ENCODE measurements around the gene TMEM17. TPM values are rescaled to one million over a fixed set of nuclear protein-coding genes. Genes with fewer than 3 reads are reported as not detected.

The TMEM17 gene
- total RNA-seq, 1 donor from 2014 or later: 0.23 TPM

- Mint-ChIP-seq H3K27ac (no peak overlapping the region), H3K9me3 (no peaks in the 10 kb centered on the region), H3K4me3 (no peak overlapping the region), H3K27me3 (ENCODE audit: insufficient read depth) (peaks cover 13% of the 10 kb centered on the region), H3K36me3 (ENCODE audit: low read depth) (peaks cover 2% of the 10 kb centered on the region), H3K4me1 (ENCODE audit: low read depth) (peaks cover 11% of the 10 kb centered on the region)
- no peak for DNase-seq (ENCODE audit: low spot score)
- intact Hi-C loops (cut with micrococcal nuclease): no loop called here
Measured at GRCh38 chr2:62501794-62502500, 4.0 kb downstream of the TMEM17 start.

- Mint-ChIP-seq H3K4me1 (ENCODE audit: low read depth) (peaks cover 5% of the 10 kb centered on the region), H3K27me3 (ENCODE audit: insufficient read depth) (peaks cover 13% of the 10 kb centered on the region), H3K36me3 (ENCODE audit: low read depth) (peaks cover 2% of the 10 kb centered on the region), H3K9me3 (no peaks in the 10 kb centered on the region), H3K27ac (no peak overlapping the region), H3K4me3 (no peak overlapping the region)
- DNase-seq (ENCODE audit: low spot score): no peak
- intact Hi-C loops (cut with micrococcal nuclease): no loop called here
Measured at GRCh38 chr2:62501069-62501468, 4.9 kb downstream of the TMEM17 start.

- intact Hi-C loops (cut with micrococcal nuclease): no loop called here
- Mint-ChIP-seq H3K9me3 (no peaks in the 10 kb centered on the region), H3K27me3 (ENCODE audit: insufficient read depth) (peaks cover 10% of the 10 kb centered on the region), H3K27ac (no peak overlapping the region), H3K36me3 (ENCODE audit: low read depth) (no peaks in the 10 kb centered on the region), H3K4me1 (ENCODE audit: low read depth) (no peaks in the 10 kb centered on the region), H3K4me3 (no peak overlapping the region)
- DNase-seq (ENCODE audit: low spot score): no peak
Measured at GRCh38 chr2:62499430-62500060, 6.5 kb downstream of the TMEM17 start.

- H3K27ac Mint-ChIP-seq: no peak overlapping the region
- H3K27me3 Mint-ChIP-seq (ENCODE audit: insufficient read depth): peaks cover 6% of the 10 kb centered on the region
- intact Hi-C loops (cut with micrococcal nuclease): no loop called here
- no peaks in the 10 kb centered on the region for H3K4me1 Mint-ChIP-seq (ENCODE audit: low read depth)
- no peak overlapping the region for H3K4me3 Mint-ChIP-seq
- no peaks in the 10 kb centered on the region for H3K36me3 Mint-ChIP-seq (ENCODE audit: low read depth)
- DNase-seq (ENCODE audit: low spot score): no peak
- H3K9me3 Mint-ChIP-seq: no peaks in the 10 kb centered on the region
Measured at GRCh38 chr2:62498739-62499138, 7.3 kb downstream of the TMEM17 start.

- Mint-ChIP-seq H3K4me1 (ENCODE audit: low read depth) (no peaks in the 10 kb centered on the region), H3K9me3 (no peaks in the 10 kb centered on the region), H3K27ac (no peak overlapping the region), H3K27me3 (ENCODE audit: insufficient read depth) (peaks cover 3% of the 10 kb centered on the region), H3K36me3 (ENCODE audit: low read depth) (no peaks in the 10 kb centered on the region), H3K4me3 (no peak overlapping the region)
- intact Hi-C loops (cut with micrococcal nuclease): no loop called here
- DNase-seq (ENCODE audit: low spot score): no peak
Measured at GRCh38 chr2:62495761-62496160, 10.2 kb downstream of the TMEM17 start.

GRCh38 chr2:62492048-62492447 is 13.9 kb downstream of the TMEM17 start:
- Mint-ChIP-seq H3K4me1 (ENCODE audit: low read depth) (no peaks in the 10 kb centered on the region), H3K36me3 (ENCODE audit: low read depth) (no peaks in the 10 kb centered on the region), H3K27ac (no peak overlapping the region), H3K4me3 (no peak overlapping the region), H3K9me3 (no peaks in the 10 kb centered on the region), H3K27me3 (ENCODE audit: insufficient read depth) (peaks cover under 1% of the 10 kb centered on the region)
- DNase-seq (ENCODE audit: low spot score): no peak
- intact Hi-C loops (cut with micrococcal nuclease): no loop called here

- Mint-ChIP-seq H3K27me3 (ENCODE audit: insufficient read depth) (no peaks in the 10 kb centered on the region), H3K4me3 (no peak overlapping the region), H3K36me3 (ENCODE audit: low read depth) (no peaks in the 10 kb centered on the region), H3K9me3 (no peaks in the 10 kb centered on the region), H3K27ac (no peak overlapping the region), H3K4me1 (ENCODE audit: low read depth) (no peaks in the 10 kb centered on the region)
- intact Hi-C loops (cut with micrococcal nuclease): no loop called here
- no peak for DNase-seq (ENCODE audit: low spot score)
Measured at GRCh38 chr2:62489702-62490101, 16.3 kb downstream of the TMEM17 start.

- DNase-seq (ENCODE audit: low spot score): no peak
- Mint-ChIP-seq H3K36me3 (ENCODE audit: low read depth) (no peaks in the 10 kb centered on the region), H3K9me3 (no peaks in the 10 kb centered on the region), H3K27ac (no peak overlapping the region), H3K4me3 (no peak overlapping the region), H3K27me3 (ENCODE audit: insufficient read depth) (no peaks in the 10 kb centered on the region), H3K4me1 (ENCODE audit: low read depth) (no peaks in the 10 kb centered on the region)
- intact Hi-C loops (cut with micrococcal nuclease): no loop called here
Measured at GRCh38 chr2:62489162-62489561, 16.8 kb downstream of the TMEM17 start.

- Mint-ChIP-seq H3K4me3 (no peak overlapping the region), H3K27ac (no peak overlapping the region), H3K27me3 (ENCODE audit: insufficient read depth) (peaks cover 2% of the 10 kb centered on the region), H3K9me3 (no peaks in the 10 kb centered on the region), H3K4me1 (ENCODE audit: low read depth) (no peaks in the 10 kb centered on the region), H3K36me3 (ENCODE audit: low read depth) (no peaks in the 10 kb centered on the region)
- no peak for DNase-seq (ENCODE audit: low spot score)
- intact Hi-C loops (cut with micrococcal nuclease): no loop called here
Measured at GRCh38 chr2:62486439-62486765, 19.6 kb downstream of the TMEM17 start.

GRCh38 chr2:62485761-62486438 is 20.1 kb downstream of the TMEM17 start:
- no peaks in the 10 kb centered on the region for H3K9me3 Mint-ChIP-seq
- intact Hi-C loops (cut with micrococcal nuclease): no loop called here
- peaks cover 7% of the 10 kb centered on the region for H3K27me3 Mint-ChIP-seq (ENCODE audit: insufficient read depth)
- H3K4me3 Mint-ChIP-seq: no peak overlapping the region
- DNase-seq (ENCODE audit: low spot score): no peak
- H3K36me3 Mint-ChIP-seq (ENCODE audit: low read depth): no peaks in the 10 kb centered on the region
- no peaks in the 10 kb centered on the region for H3K4me1 Mint-ChIP-seq (ENCODE audit: low read depth)
- H3K27ac Mint-ChIP-seq: no peak overlapping the region

GRCh38 chr2:62482558-62483352 is 23.2 kb downstream of the TMEM17 start:
- Mint-ChIP-seq H3K27me3 (ENCODE audit: insufficient read depth) (peaks cover 11% of the 10 kb centered on the region), H3K4me3 (no peak overlapping the region), H3K36me3 (ENCODE audit: low read depth) (no peaks in the 10 kb centered on the region), H3K4me1 (ENCODE audit: low read depth) (no peaks in the 10 kb centered on the region), H3K27ac (no peak overlapping the region), H3K9me3 (no peaks in the 10 kb centered on the region)
- DNase-seq (ENCODE audit: low spot score): no peak
- intact Hi-C loops (cut with micrococcal nuclease): no loop called here

GRCh38 chr2:62479917-62480316 is 26.1 kb downstream of the TMEM17 start:
- no peak overlapping the region for H3K27ac Mint-ChIP-seq
- no peaks in the 10 kb centered on the region for H3K4me1 Mint-ChIP-seq (ENCODE audit: low read depth)
- H3K9me3 Mint-ChIP-seq: no peaks in the 10 kb centered on the region
- no peak overlapping the region for H3K4me3 Mint-ChIP-seq
- intact Hi-C loops (cut with micrococcal nuclease): no loop called here
- DNase-seq (ENCODE audit: low spot score): no peak
- H3K36me3 Mint-ChIP-seq (ENCODE audit: low read depth): no peaks in the 10 kb centered on the region
- peaks cover 16% of the 10 kb centered on the region for H3K27me3 Mint-ChIP-seq (ENCODE audit: insufficient read depth)

- no peaks in the 10 kb centered on the region for H3K4me1 Mint-ChIP-seq (ENCODE audit: low read depth)
- H3K27me3 Mint-ChIP-seq (ENCODE audit: insufficient read depth): peaks cover 14% of the 10 kb centered on the region
- intact Hi-C loops (cut with micrococcal nuclease): no loop called here
- no peak for DNase-seq (ENCODE audit: low spot score)
- no peak overlapping the region for H3K4me3 Mint-ChIP-seq
- H3K27ac Mint-ChIP-seq: no peak overlapping the region
- H3K36me3 Mint-ChIP-seq (ENCODE audit: low read depth): no peaks in the 10 kb centered on the region
- no peaks in the 10 kb centered on the region for H3K9me3 Mint-ChIP-seq
Measured at GRCh38 chr2:62478093-62478580, 27.9 kb downstream of the TMEM17 start.

All from activated T-helper 1 cell treated with anti-CD3 and anti-CD28 coated beads, Interleukin-12 subunit alpha, Interleukin-12 subunit beta, Interleukin-2, Interleukin-4 antibody, amounts not matched to agents 30 ng/mL and 10 ng/mL and 1 ng/mL, durations not matched to agents 14 hours and 24 hours and 36 hours (primary cell).